PFSK-1 (cell line): Measurements from ENCODE around the gene BCAS3.

ENCODE experiments used
- FOXP2 ChIP-seq: optimal IDR thresholded peaks from 2 replicates; pipeline ENCODE3; 2011; ENCODE audit warnings: borderline replicate concordance, control low read depth, inconsistent platforms; ENCODE audit not compliant: insufficient read depth; ENCODE audit errors: extremely low read length, extremely low read depth
- POLR2AphosphoS5 ChIP-seq: IDR thresholded peaks from 2 replicates; pipeline ENCODE4 v1.6.1; 2012; ENCODE audit warnings: low read depth, mild to moderate bottlenecking, control low read depth, low read length, moderate library complexity
- REST ChIP-seq, 2 experiments: IDR thresholded peaks; 2 replicates each; pipeline versions ENCODE4 v1.6.1 to v1.8.0; 2011 to 2012; ENCODE audit warnings: low read depth in 2 of 2, low read length in 2 of 2, control low read depth in 1 of 2, inconsistent platforms in 1 of 2, mild to moderate bottlenecking in 1 of 2, moderate library complexity in 1 of 2; ENCODE audit not compliant: insufficient read depth in 1 of 2
- SIN3A ChIP-seq: IDR thresholded peaks from 2 replicates; pipeline ENCODE4 v1.6.1; 2012; ENCODE audit warnings: mild to moderate bottlenecking, low read length, moderate library complexity, borderline replicate concordance; ENCODE audit not compliant: insufficient read depth
- TAF1 ChIP-seq: IDR thresholded peaks from 2 replicates; pipeline ENCODE4 v1.6.1; 2012; ENCODE audit warnings: low read length, control low read depth, borderline replicate concordance; ENCODE audit not compliant: insufficient read depth

DNA sequence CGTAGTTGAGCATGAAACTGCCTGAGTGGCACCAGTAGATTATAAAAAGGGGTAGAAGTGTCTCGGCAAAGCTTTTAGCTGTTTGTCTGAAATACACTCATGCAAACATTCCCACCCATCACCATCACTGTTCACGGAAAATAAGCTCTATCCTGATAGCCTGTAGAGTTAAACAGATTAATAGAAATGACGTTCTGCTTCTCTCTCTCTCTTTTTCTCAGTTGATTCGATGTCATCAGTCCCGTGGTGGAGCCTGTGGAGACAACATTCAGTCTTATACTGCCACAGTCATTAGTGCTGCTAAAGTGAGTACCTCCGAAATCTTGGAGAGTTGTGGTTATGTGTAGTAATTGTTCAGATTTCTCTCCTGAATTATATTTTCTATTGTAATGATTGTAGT, 224.7 kb downstream of the BCAS3 start:
- TF ChIP-seq SIN3A (no peak), TAF1 (no peak), REST (IDR thresholded peaks at IDR 0.05; ENCODE audit: insufficient read depth in 1 of 2, low read depth in 2 of 2, low read length in 2 of 2) (no peak), POLR2AphosphoS5 (no peak), FOXP2 (no peak)
